AG04450 (cell line): ENCODE data around the gene OR10R2. TPM values are rescaled to one million over a fixed set of nuclear protein-coding genes. Genes with fewer than 3 reads are reported as not detected.

Source experiments
- CTCF ChIA-PET: fragments of 300-600, 350-600 bp; formaldehyde crosslinking; extraction: SDS; loops from one replicate; lab custom pipeline; 2022; ENCODE audit warnings: antibody characterized with exemption, inconsistent platforms; lab: Charles Lee
- POLR2A ChIA-PET: fragments of 350-600 bp; formaldehyde crosslinking; extraction: SDS; loops from one replicate; lab custom pipeline; 2021; ENCODE audit warnings: antibody characterized with exemption, inconsistent platforms; lab: Yijun Ruan, JAX
- DNase-seq: peaks from one replicate; pipeline ENCODE4 v3.0.0-alpha.2; 2011; ENCODE audit warnings: low read depth, low spot score
- H3K27ac ChIP-seq: one replicate; pipeline ENCODE4 v1.5.1; 2012; ENCODE audit warnings: low read depth, low read length, control low read depth
- H3K27me3 ChIP-seq: one replicate; pipeline ENCODE4 v1.6.0; 2012; ENCODE audit warnings: low read length; ENCODE audit not compliant: control insufficient read depth, insufficient read depth
- H3K4me3 ChIP-seq: 2 replicates; pipeline ENCODE4 v1.5.1; 2011; ENCODE audit warnings: mild to moderate bottlenecking, low read depth, low read length, control low read depth
- H3K9me3 ChIP-seq: 2 replicates; pipeline ENCODE4 v1.5.1; 2012; ENCODE audit warnings: low read length; ENCODE audit not compliant: control insufficient read depth, insufficient read depth
- polyA plus RNA-seq: library from polyadenylated mRNA; depleted of rRNA; stranded (reverse); fragments of >200 nt; gene quantifications from 2 replicates; pipeline ENCODE4 v1.2.3, GENCODE V29; 2011
- TF ChIP-seq, protein P1 (sequence below): IDR thresholded peaks from 2 replicates; pipeline ENCODE4 v1.5.1; 2011; ENCODE audit warnings: low read depth, low read length, control low read depth, inconsistent platforms

OR10R2 gene
- polyA plus RNA-seq, 1 experiment: not detected

- ChIA-PET CTCF (no interaction called here), POLR2A (no interaction called here)
- no peak overlapping the region for H3K4me3 ChIP-seq
- TF ChIP-seq, protein P1, sequence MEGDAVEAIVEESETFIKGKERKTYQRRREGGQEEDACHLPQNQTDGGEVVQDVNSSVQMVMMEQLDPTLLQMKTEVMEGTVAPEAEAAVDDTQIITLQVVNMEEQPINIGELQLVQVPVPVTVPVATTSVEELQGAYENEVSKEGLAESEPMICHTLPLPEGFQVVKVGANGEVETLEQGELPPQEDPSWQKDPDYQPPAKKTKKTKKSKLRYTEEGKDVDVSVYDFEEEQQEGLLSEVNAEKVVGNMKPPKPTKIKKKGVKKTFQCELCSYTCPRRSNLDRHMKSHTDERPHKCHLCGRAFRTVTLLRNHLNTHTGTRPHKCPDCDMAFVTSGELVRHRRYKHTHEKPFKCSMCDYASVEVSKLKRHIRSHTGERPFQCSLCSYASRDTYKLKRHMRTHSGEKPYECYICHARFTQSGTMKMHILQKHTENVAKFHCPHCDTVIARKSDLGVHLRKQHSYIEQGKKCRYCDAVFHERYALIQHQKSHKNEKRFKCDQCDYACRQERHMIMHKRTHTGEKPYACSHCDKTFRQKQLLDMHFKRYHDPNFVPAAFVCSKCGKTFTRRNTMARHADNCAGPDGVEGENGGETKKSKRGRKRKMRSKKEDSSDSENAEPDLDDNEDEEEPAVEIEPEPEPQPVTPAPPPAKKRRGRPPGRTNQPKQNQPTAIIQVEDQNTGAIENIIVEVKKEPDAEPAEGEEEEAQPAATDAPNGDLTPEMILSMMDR: no peak
- no peak for DNase-seq
- no peak overlapping the region for H3K27ac ChIP-seq
- H3K27me3 ChIP-seq: no peaks in the 10 kb centered on the region
- H3K9me3 ChIP-seq: no peaks in the 10 kb centered on the region
Measured at GRCh38 chr1:158485455-158485854, 13.4 kb downstream of the OR10R2 start.

DNA sequence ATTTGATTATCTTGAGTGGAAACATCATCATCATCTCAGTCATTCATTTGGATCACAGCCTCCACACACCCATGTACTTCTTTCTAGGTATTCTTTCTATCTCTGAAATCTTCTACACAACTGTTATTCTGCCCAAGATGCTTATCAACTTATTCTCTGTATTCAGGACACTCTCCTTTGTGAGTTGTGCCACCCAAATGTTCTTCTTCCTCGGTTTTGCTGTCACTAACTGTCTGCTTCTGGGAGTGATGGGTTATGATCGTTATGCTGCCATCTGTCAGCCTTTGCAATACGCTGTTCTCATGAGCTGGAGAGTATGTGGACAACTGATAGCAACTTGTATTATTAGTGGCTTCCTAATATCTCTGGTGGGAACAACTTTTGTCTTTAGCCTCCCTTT is 19.3 kb downstream of the OR10R2 start:
- no peak for DNase-seq

DNA sequence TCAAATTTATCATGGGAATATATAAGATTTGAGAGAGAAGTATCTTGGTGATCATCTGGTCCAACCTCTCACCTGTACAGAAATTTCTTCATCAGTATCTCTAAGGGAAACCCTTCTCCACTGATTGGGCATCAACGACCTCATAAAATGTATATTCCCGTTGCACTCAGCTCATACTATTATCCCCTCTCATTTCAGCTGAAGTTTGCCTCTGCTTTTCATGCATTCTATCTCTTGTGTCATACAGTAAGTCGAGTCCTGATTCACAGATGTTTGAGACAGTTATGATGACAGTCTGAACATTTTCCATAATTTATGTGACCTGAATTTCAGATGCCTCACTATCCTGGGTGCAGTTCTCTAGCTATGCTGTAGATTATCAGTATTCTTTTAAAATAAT is 21.0 kb downstream of the OR10R2 start:
- H3K9me3 ChIP-seq: no peaks in the 10 kb centered on the region
- H3K4me3 ChIP-seq: no peak overlapping the region
- CTCF ChIA-PET: interaction anchor here (1.5 kb wide), 1 partner anchor 34 kb away, joined by 4 read pairs; no protein-coding TSS in a partner anchor
- POLR2A ChIA-PET: no interaction called here
- DNase-seq: no peak
- H3K27ac ChIP-seq: no peak overlapping the region
- no peaks in the 10 kb centered on the region for H3K27me3 ChIP-seq
- TF ChIP-seq, protein P1: no peak

More for the DNA sequence above, 19.3 kb downstream of the OR10R2 start:
- Histone ChIP-seq H3K9me3 (no peaks in the 10 kb centered on the region), H3K27me3 (no peaks in the 10 kb centered on the region), H3K4me3 (no peak overlapping the region), H3K27ac (no peak overlapping the region)
- CTCF ChIA-PET: no interaction called here
- TF ChIP-seq, protein P1: no peak
- POLR2A ChIA-PET: no interaction called here

- no peak for DNase-seq
- H3K4me3 ChIP-seq: no peak overlapping the region
- no peaks in the 10 kb centered on the region for H3K9me3 ChIP-seq
- no peak overlapping the region for H3K27ac ChIP-seq
- POLR2A ChIA-PET: no interaction called here
- CTCF ChIA-PET: no interaction called here
- TF ChIP-seq, protein P1: no peak
- no peaks in the 10 kb centered on the region for H3K27me3 ChIP-seq
Measured at GRCh38 chr1:158494796-158495195, 22.8 kb downstream of the OR10R2 start.

GRCh38 chr1:158496374-158496773 is 24.4 kb downstream of the OR10R2 start:
- no peak overlapping the region for H3K4me3 ChIP-seq
- CTCF ChIA-PET: no interaction called here
- TF ChIP-seq, protein P1: no peak
- POLR2A ChIA-PET: no interaction called here
- H3K27ac ChIP-seq: no peak overlapping the region
- H3K9me3 ChIP-seq: no peaks in the 10 kb centered on the region
- no peak for DNase-seq
- no peaks in the 10 kb centered on the region for H3K27me3 ChIP-seq
